ENCODE data around the gene TNFRSF1B. TPM values are rescaled to one million over a fixed set of nuclear protein-coding genes. Genes with fewer than 3 reads are reported as not detected.

TNFRSF1B gene
- total RNA-seq, 1 donor from 2014 or later: 98.6 TPM

GRCh38 chr1:12203216-12204007 lies 36.6 kb downstream of the TNFRSF1B start:
- Mint-ChIP-seq H3K9me3 (no peaks in the 10 kb centered on the region), H3K4me1 (peaks cover 70% of the 10 kb centered on the region), H3K4me3 (peak overlapping the region; percentile 24), H3K36me3 (ENCODE audit: low read depth) (peaks cover 68% of the 10 kb centered on the region), H3K27ac (peak overlapping the region; percentile 79), H3K27me3 (no peaks in the 10 kb centered on the region)
- ChIA-PET POLR2A (interaction anchor here (0.6 to 8.8 kb wide), 9 partner anchors 19 to 294 kb away, joined by 3 to 103 read pairs (median 3); no protein-coding TSS in a partner anchor), CTCF (interaction anchor here (9.9 kb wide), 1 partner anchor 79 kb away, joined by 261 read pairs; no protein-coding TSS in a partner anchor)
- no peak for ATAC-seq (ENCODE audit: low read depth)
- TF ChIP-seq CTCF (IDR thresholded peaks at IDR 0.05): no peak
- intact Hi-C loops (cut with micrococcal nuclease): loop anchor here (2.0 kb wide), 1 partner anchor 25 kb away; no protein-coding TSS in a partner anchor
- DNase-seq: no peak

GRCh38 chr1:12204140-12204539 lies 37.3 kb downstream of the TNFRSF1B start:
- DNase-seq: no peak
- intact Hi-C loops (cut with micrococcal nuclease): loop anchor here (2.0 kb wide), 1 partner anchor 25 kb away; no protein-coding TSS in a partner anchor

GRCh38 chr1:12204754-12205658 lies 38.2 kb downstream of the TNFRSF1B start:
- H3K27me3 Mint-ChIP-seq: no peaks in the 10 kb centered on the region
- CTCF ChIA-PET: interaction anchor here (9.9 kb wide), 1 partner anchor 80 kb away, joined by 261 read pairs; no protein-coding TSS in a partner anchor
- POLR2A ChIA-PET: interaction anchor here (0.6 to 8.8 kb wide), 8 partner anchors 8 to 297 kb away, joined by 3 to 103 read pairs (median 3); no protein-coding TSS in a partner anchor
- H3K4me1 Mint-ChIP-seq: peaks cover 72% of the 10 kb centered on the region
- no peaks in the 10 kb centered on the region for H3K9me3 Mint-ChIP-seq
- peaks cover 68% of the 10 kb centered on the region for H3K36me3 Mint-ChIP-seq (ENCODE audit: low read depth)
- no peak for ATAC-seq (ENCODE audit: low read depth)
- TF ChIP-seq CTCF (IDR thresholded peaks at IDR 0.05): no peak
- DNase-seq: no peak
- H3K27ac Mint-ChIP-seq: peak overlapping the region; percentile 79
- intact Hi-C loops (cut with micrococcal nuclease): loop anchor here (2.0 kb wide), 1 partner anchor 26 kb away; no protein-coding TSS in a partner anchor
- no peak overlapping the region for H3K4me3 Mint-ChIP-seq

More at GRCh38 chr1:12204140-12204539, 37.3 kb downstream of the TNFRSF1B start:
- Mint-ChIP-seq H3K36me3 (ENCODE audit: low read depth) (peaks cover 70% of the 10 kb centered on the region), H3K4me3 (peak overlapping the region; percentile 24), H3K4me1 (peaks cover 72% of the 10 kb centered on the region), H3K9me3 (no peaks in the 10 kb centered on the region), H3K27me3 (no peaks in the 10 kb centered on the region), H3K27ac (peak overlapping the region; percentile 79)
- peak; percentile 40 for ATAC-seq (ENCODE audit: low read depth)
- ChIA-PET CTCF (interaction anchor here (9.9 kb wide), 1 partner anchor 80 kb away, joined by 261 read pairs; no protein-coding TSS in a partner anchor), POLR2A (interaction anchor here (1.0 to 8.8 kb wide), 5 partner anchors 42 to 294 kb away, joined by 3 to 103 read pairs (median 3); no protein-coding TSS in a partner anchor)
- no peak for TF ChIP-seq CTCF (IDR thresholded peaks at IDR 0.05)

- POLR2A ChIA-PET: interaction anchor here (0.8 to 8.8 kb wide), 2 partner anchors 57 to 81 kb away, joined by 3 to 103 read pairs; no protein-coding TSS in a partner anchor
- peaks cover 79% of the 10 kb centered on the region for H3K4me1 Mint-ChIP-seq
- no peak overlapping the region for H3K27ac Mint-ChIP-seq
- H3K4me3 Mint-ChIP-seq: no peak overlapping the region
- H3K36me3 Mint-ChIP-seq (ENCODE audit: low read depth): peaks cover 64% of the 10 kb centered on the region
- no peaks in the 10 kb centered on the region for H3K9me3 Mint-ChIP-seq
- DNase-seq: no peak
- CTCF ChIA-PET: interaction anchor here (1.0 to 9.9 kb wide), 3 partner anchors 9 to 87 kb away, joined by 3 to 261 read pairs (median 4); no protein-coding TSS in a partner anchor
- TF ChIP-seq CTCF (IDR thresholded peaks at IDR 0.05): no peak
- no peak for ATAC-seq (ENCODE audit: low read depth)
- no peaks in the 10 kb centered on the region for H3K27me3 Mint-ChIP-seq
- intact Hi-C loops (cut with micrococcal nuclease): no loop called here
Observed at GRCh38 chr1:12206238-12206637, 39.4 kb downstream of the TNFRSF1B start.
